HG03045 (cell line): ENCODE measurements around the gene ASTN2.

ENCODE experiments used
- ATAC-seq: cut with Tn5 transposase; IDR thresholded peaks from one replicate; pipeline ENCODE4 v1.9.1; 2021; ENCODE audit warnings: mild to moderate bottlenecking, moderate library complexity; ENCODE audit not compliant: unreplicated experiment

ASTN2 gene

DNA sequence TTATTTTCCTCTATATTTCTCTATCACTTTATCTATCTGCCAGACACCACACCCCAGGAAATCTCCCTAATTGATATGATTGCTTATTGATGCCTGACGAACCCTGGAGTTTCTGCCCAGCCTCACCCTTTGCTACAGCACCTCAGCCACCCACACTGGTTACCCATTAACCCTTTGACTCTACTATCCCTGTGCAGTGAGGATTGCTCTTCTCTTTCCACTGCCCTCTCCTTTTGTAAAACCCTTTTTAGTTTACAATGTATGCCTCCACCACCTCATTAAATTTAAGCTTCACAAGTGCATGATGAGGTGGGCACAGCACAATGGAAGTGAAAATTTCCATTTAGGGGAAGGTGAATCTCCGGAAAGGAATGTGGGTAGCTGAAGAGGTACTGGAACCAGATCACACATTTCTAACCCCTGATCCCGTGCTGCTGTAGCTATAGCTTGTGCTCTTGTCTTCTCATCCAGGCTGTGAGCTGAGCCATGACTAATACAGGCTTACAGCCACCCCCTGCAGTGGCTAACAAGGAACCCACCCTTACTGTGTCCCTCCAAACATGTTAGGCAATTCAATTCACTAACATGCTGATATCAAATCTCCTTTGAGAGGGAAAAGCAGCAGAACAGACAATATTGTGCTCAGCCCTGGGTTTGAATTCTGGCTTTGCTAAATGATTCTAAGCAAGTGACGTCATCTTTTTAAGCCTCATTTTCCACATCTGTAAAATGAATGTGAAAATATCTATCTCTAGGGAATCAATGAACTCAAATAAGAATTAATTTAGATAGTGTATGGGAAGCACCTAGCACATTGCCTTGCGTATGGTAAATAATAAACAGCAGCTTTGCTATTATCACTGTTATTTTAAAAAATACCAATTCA, 914.6 kb downstream of the ASTN2 start:
- ATAC-seq, result no peak

DNA sequence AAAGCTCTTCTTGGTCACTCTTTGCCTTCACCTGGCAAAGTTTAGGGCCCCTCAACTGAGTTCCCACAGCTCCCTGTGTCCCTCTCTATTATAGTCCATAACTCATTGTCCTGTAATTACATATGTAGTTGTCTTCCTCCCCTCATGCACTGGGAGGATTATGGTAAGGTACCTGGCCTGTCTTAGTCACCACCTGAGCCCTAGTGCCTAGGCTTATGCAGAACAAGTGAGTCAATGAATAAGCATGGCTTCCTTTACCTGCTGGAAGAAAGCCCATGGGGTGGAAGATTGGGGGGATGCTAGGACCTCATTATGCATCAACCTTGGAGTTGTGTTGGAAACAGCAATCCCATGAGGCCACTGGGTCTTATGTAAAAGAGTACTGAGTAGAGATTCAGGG, 915.4 kb downstream of the ASTN2 start:
- ATAC-seq, result no peak

DNA sequence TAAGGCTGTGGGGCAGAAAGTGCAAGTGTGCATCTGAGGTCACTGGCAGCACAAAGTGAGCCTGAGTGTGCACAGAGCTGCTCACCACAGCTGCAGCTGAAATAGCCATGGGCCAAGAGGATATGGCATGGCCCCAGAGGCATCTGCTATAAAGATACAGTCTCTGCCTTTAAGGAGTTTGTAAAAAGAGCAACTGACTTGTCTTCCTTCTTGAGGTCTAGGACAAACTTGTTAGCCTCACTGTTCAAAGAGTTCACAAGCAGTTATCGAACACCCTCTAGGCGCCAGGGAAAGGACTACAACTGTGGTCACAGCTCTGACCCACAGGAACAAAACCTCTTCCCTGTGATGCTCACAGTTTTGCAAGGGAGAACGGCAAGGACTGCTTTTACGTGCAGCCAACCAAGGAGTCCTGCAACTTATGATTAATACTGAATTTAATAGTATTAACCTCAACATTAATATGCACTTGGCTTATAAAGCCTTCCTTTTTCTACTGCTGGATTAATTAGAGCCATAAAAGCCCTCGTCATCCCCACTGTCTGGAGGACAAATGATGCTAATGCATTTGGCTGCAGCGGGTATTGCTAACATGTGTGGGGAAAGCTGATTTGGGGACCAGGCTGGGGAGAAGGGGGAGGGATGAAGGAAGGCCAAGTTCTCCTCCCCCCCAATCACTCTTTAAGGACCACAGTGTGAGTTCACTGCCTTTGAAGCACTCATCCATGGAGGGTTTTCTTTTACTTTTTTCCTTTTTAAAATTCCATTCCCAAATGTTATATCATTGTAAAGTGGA, 917.6 kb downstream of the ASTN2 start:
- ATAC-seq, result no peak

DNA sequence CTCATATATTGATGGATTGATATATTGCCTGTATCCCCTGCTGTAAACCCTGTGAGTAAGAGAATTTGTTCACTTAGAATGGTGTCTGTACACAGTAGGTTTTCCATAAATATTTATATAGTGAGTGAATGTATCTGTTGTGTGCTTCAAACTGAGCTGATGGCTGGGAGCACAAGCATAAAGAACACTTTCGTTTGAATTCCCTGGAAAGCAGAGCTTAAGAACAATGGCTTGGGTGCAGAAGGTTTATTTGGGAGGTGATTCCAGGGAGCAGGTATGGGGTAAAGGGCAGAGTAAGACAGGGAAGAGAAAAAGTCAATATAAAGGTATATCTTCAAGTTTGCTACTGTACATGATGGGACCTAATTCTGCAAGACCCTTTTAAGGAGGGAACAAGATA, 918.7 kb downstream of the ASTN2 start:
- ATAC-seq, result no peak

DNA sequence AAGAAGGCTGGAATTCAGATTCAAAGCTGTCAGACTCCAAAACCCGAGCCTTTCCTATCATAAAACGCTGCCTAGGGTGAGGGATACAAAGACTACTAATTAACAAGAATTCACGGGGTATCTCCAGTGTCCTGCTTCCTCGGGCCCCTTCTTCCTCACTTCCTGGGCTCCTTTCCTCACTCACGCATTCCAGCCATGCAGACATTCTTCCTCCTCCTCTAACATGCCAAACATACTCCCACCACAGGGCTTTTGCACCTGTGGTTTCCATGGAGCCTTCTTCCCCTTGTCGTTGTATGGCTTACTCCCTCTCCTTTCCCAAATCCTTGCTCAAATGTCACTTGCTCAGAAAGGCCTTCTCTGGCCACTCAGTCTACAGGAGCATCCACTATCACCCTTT, 919.1 kb downstream of the ASTN2 start:
- no peak for ATAC-seq

DNA sequence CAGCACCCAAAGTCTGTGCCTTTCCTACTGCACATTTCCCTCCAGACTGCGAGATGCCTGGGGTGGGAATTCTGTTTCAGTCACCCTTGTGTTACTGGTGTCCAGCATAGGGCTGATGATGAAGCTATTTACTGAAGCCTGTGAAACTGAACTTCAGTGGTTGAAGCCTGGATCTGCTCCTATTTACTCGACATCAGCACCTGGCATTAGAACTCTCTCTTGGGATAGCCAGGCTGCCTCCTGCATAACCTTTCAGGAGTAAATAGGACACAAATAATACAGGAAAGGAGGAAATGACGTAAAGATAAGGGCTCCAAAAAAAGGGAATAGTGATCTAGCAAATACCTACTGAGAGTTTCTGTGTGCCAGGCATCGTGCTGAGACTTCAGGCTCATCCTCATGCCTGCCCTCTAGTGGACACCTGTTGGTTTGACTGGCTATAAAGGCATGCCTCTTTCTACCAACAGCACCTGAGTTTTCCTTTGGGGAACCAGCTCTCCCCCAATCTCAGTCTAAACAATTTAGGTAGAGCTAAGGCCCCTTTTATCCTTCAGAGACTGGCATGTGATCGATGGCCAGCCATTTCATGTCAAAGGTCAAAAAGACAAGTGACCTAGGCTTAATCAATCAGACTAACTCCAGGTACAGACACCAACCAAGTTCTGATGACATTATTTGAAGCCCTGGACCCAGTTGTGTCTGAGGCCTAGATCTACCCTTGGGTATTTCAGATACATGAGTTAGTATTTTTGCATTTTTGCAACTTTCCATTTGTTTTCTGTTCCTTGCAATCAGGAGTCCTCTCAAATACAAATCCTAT, 919.8 kb downstream of the ASTN2 start:
- ATAC-seq, result no peak

DNA sequence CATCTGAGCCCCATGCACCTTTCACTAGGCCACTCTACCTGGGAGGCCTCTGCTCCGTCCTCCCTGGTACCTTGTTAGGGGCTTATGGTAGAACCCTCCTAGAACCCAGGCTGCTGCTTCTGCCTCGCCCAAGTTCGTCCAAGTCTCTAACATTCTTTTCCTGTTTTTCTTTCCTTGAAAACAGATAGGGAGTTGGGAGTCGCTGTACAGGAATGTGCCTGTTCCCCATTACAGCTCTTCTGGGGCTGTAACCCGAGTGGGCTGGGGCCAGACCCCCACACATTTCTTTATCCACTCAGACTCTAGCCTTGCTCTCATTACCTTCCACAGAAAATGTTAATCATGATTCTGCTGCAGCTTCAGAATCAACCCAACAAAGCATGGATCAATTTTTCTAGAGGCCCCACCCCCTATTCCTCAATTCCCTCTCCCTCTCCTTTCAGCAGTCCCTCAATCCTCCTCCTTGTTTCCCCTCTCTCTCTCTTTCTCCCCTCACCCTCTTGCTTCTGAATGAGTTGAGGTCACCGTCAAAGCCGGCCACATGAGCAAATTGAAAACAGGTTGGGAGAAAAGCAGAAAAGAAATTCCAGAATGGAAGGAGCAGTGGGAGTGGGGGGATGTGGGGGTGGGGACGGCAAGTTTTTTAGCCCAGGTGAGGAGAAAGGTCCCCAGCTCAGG, 921.5 kb downstream of the ASTN2 start:
- no peak for ATAC-seq

DNA sequence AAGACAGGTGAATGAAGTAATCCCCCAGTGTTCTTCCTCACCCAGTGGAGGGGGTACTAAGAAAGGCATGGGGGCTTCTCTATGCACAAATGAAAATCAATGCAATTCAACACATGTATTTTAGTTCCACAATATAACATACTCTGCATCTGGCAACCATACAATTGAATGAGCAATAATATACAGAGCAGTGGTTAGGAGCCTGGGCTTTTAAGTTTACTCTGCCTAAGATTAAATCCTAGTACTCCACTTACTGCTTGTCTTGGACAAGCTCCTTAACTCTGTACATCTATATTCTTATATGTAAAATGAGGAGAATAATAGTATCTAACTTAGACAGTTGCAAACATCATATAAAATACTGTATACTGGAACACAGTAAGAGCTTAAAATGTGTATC, 923.2 kb downstream of the ASTN2 start:
- no peak for ATAC-seq

DNA sequence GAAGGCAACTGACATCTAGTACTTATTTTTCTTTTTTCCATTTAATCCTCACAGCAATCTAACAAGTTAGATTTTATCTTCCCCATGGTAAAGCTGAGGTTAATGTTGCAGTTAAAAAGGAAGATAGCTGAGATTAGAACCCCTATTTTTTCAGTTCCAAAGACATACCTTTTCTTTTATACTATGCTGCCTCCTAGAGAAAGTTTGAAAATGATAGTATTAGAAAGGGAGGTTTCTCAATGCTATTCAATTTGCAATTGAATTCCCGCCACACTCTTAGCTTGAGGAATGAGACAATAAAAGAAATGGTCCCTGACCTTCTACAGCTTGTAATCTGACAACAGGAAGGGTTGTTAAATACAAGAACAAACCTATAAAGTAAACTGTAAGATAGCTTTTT, 923.6 kb downstream of the ASTN2 start:
- no peak for ATAC-seq

DNA sequence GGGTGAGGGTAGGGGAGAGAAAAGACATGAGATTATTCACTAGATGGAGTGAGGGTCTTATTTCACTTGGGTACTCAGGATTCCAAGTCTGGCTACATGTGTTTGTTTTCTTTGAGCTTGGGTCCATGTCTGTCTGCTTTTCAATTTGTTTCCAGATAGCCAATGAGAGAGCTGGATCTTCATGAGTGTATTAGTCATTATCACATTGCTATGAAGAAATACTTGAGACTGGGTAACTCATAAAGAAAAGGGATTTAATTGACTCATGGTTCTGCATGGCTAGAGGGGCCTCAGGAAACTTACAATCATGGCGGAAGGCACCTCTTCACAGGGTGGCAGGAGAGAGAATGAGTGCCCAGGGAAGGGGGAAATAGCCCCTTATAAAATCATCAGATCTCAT, 924.5 kb downstream of the ASTN2 start:
- ATAC-seq, result no peak

DNA sequence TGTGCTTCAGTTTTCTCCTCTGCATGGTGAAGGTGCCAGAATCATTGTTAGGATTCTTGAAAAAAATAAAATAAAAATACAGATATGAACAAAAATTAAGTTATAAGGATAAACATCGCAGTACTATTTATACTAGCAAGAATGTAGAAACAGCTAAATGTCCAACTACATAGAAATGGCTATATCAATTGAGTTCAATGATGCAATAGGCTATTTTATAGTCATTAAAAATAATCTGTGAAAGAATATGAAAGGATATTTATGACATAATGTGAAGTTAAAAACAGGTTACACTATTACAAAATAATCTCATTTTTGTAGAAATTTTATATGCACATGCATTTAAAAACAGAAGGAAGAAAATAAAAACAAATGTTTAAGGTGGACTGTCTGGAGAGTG, 926.5 kb downstream of the ASTN2 start:
- ATAC-seq, result no peak

DNA sequence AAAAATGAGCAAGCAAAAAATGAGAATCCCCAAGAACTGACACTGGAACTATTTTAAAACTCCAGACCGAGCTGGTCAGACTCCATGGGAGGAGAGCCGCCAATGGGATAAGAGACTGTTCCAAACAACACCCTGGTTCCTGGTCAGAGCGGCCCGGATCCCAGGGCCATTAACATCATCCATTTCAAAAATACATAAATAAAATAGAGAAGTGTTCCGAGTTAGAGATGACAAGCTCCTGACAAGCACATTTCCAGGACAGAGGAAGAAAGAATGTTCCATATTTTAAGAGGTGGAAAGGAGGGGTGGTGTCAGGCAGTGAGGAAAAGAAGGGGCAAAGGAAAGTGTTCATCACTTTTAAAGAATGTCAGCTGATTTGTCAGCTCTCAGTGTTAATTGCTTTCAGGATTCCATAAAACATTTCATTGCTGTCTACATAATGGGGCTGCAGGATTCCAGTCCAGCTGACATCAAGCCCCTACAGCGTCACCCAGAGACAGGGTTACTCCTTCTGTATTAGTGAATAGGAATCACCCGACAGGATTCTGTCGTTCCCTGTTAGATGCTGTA, 930.3 kb downstream of the ASTN2 start:
- no peak for ATAC-seq

DNA sequence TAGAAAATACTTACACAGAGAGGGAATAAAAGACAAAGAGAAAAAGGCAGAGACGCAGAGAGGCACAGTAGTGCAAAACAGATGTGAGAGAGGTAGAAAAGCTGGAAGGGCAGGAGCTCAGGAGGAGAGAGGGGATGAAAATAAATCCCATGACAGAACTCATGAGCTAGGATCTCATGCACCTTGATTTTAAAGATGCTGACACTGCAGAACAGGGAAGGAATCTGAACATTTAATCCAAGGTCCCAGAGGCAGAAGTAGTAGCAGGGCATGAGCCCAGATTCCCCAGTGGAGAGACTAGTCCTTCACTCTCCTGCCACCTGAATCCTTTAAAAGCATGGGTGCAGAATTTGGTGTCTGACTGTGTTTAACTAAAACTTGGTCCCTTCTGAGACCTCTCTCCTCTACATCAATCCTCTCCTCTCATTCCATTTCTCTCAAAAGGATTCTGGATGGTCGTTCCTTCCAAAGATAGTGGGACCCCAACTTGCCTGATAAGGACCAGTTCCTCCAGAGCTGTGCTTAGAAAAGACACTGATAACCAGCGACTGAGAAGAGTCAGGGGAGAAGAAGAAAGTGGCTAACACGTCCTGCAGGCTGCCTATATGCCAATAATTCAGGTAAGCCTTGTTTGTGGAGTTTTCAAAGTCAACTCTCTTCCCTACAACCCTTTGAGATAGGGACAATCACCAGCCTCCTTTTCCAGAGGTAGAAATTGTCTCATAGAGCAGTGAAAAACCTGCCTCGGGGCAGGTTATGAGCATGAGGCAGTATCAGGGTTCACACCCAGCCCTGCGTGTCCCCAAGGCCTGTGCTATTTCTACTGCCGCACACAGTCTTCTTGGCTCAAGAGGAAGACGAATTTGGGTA, 931.0 kb downstream of the ASTN2 start:
- ATAC-seq, result no peak

DNA sequence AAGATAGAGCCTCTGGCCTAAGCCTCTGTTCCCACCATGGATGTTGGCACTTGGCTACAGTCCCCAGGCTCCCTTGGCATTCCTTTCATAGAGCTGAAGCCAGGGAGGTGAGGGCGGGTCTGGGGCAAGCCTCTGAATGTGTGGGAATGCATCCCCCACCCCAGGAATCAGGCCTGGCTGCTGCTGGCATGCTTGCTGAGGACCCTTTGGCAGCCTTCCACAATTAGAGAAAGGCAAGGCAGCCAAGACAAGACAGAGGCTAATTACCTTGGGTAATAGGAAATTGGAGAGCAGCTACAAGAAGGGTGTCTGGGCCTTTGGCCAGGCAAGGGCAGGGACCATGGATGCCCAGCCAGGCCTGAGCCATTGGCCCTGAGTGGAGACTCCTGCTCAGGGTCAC, 932.1 kb downstream of the ASTN2 start:
- ATAC-seq, result no peak

DNA sequence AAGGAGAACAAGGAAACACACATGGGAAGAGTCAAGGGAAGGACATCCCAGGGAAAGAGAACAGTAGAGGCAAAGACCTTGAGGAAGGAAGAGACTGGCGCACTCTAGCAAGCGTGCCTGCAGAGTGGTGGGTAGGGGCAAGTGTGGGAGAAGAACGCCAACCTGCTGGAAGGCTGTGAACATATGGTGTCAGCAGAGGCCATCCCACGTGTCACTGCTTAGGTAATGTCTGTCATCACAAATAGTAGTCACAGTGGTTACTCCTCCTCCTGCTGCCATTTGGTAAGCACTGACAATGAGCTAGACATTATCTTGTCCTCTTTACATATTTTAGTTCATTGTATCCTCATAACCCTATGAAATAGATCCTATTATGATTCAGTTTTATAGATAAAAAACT, 934.2 kb downstream of the ASTN2 start:
- ATAC-seq, result no peak

DNA sequence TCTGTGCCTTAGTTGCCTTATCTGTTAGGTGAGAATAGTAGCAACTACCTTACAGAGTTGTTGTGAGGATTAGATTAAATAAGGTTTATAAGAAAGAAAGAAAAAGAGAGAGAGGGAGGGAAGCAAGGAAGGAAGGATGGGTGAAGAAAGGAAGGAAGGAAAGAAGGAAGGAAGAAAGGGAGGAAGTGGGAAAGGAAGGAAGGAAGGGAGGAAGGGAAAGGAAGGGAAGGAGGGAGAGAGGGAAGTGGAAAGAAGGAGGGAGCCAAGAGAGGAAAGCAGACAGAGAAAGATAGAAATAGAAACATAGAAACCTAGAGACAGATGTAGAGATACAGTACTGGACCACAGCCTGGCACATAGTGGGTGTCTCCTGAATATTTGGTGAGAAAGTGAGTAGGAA, 934.9 kb downstream of the ASTN2 start:
- no peak for ATAC-seq

DNA sequence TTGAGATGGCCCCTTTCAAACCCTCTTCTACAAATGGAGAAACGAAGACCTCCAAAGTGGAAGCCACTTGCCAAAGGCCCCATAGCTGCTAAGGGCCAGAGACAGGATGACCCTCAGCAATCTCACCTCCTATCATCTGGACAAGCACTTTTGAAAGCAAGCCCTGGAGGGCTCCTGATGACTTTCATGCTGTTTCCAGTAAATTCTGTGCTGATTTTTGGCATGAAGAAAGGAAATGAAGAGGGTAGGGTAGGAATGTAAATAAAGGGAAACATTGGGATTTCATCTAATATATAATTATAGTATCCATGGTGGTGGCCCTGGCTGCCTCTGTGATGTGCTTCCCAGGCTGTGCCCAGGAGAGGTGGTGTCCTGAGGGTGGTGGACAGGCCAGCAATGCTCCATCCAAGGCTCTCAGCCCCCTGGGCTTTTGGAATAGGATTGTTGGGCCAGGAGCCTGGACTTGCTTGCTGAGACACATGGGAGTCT, 935.8 kb downstream of the ASTN2 start:
- ATAC-seq, result no peak

DNA sequence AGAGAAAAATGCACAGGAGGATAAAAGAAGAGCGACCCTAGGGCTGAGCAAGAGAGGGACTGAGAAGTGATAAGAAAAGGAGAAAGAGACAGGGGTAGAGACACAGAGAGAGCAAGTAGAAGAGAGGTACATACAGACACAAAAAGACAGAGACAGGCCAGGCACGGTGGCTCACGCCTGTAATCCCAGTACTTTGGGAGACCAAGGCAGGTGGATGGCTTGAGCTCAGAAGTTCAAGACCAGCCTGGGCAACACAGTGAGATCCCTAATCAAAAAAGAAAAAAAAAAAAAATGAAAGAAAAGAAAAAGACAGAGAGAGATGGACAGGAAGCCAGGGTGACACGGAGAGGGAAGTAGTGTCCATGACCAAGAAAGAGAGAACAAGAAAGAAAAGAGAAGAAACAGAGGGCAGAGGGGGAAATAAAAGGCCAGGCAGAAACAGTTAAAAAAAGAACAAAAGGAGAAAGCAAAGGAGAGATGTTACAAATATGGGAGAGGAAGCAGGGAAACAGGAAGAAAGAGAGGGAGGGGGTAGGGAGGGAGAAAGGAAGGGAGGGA, 937.2 kb downstream of the ASTN2 start:
- ATAC-seq, result no peak

DNA sequence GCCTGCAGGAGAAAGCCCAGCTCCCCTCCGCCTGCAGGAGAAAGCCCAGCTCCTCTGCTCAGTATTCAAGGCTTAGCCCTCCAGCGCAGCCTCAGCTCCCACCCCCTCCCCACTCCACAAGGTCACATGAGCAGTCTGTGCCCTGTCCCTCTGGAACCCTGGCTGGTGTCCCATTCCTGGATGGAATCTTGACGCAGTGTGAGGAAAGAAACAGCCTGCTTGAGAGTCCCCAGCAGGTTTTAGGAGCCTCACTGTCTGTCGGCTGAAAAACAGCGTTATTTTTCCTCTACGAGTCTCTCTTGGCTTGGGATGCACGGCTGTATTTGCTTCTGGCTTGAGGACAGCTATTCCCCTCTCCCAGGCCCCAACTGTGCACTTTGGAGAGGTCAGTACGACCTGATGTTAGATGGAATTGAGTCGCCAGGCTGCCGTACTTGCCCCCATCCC, 937.9 kb downstream of the ASTN2 start:
- ATAC-seq, result no peak
